ENCODE measurements around the gene RNF186.

Gene RNF186

DNA sequence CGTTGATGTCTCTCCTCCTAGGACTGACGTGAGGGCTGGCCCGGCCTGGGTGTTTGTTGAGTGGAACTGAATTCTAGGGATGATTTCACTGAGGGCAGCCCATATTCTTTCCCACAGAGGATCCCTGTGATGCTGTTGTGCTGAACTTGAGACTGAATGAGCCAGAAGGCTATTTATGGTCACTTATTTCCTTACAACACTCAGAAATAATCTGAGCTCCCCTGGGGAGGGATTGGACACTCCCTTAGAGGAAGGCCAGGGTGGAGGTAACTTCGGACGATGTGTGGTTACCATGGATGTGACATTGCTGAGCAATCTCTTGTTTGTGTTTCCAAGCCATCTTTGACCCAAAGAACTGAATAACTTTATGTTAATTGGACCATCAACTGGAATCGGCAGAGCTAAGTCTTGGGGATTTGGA lies 10.2 kb downstream of the RNF186 start:
- H3K27me3 ChIP-seq (ENCODE audit: control insufficient read depth, low read length) = peaks cover 16% of the 10 kb centered on the region
- H3K79me2 ChIP-seq (ENCODE audit: control insufficient read depth, low read length) = no peaks in the 10 kb centered on the region
- TF ChIP-seq, protein P1, sequence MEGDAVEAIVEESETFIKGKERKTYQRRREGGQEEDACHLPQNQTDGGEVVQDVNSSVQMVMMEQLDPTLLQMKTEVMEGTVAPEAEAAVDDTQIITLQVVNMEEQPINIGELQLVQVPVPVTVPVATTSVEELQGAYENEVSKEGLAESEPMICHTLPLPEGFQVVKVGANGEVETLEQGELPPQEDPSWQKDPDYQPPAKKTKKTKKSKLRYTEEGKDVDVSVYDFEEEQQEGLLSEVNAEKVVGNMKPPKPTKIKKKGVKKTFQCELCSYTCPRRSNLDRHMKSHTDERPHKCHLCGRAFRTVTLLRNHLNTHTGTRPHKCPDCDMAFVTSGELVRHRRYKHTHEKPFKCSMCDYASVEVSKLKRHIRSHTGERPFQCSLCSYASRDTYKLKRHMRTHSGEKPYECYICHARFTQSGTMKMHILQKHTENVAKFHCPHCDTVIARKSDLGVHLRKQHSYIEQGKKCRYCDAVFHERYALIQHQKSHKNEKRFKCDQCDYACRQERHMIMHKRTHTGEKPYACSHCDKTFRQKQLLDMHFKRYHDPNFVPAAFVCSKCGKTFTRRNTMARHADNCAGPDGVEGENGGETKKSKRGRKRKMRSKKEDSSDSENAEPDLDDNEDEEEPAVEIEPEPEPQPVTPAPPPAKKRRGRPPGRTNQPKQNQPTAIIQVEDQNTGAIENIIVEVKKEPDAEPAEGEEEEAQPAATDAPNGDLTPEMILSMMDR (IDR thresholded peaks at IDR 0.05; ENCODE audit: low read depth, low read length, poor library complexity, severe bottlenecking) = no peak
- TF ChIP-seq EZH2phosphoT487 (IDR thresholded peaks at IDR 0.05; ENCODE audit: borderline replicate concordance, low read length) = no peak
- no peaks in the 10 kb centered on the region for H3K36me3 ChIP-seq (ENCODE audit: control insufficient read depth, low read length)
- peaks cover 6% of the 10 kb centered on the region for H3K4me1 ChIP-seq (ENCODE audit: control insufficient read depth, low read length)
- no peak overlapping the region for H3K4me2 ChIP-seq (ENCODE audit: low read length)
- H3F3A ChIP-seq (ENCODE audit: control insufficient read depth, insufficient read depth) = no peaks in the 10 kb centered on the region
- H4K20me1 ChIP-seq (ENCODE audit: control insufficient read depth, insufficient read depth, low read depth, low read length) = no peaks in the 10 kb centered on the region
- H3K9me2 ChIP-seq (replicated peaks; ENCODE audit: control insufficient read depth, low read length) = no peaks in the 10 kb centered on the region
- no peak overlapping the region for H3K4me3 ChIP-seq (ENCODE audit: low read length)
- H3K27ac ChIP-seq (ENCODE audit: low read depth, low read length) = no peak overlapping the region
- H3K9me3 ChIP-seq (ENCODE audit: control insufficient read depth, insufficient read depth, low read length) = no peaks in the 10 kb centered on the region

DNA sequence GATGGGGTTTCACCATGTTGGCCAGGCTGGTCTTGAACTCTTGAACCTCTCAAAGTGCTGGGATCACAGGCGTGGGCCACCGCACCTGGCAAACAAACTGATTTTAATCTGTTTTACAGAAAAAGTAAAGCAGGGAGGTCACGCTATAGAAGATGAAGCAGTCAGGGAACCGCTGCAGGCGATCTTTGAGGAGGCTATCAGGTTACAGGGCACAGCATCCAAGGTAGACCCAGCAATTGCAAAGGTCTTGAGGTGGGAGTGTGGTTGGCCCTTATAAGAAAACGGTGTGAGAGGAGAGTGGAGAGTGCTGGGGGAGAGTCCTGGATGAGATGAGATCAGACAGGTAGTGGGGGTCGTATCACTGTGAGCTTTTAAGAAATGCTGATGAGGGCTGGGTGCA lies 12.8 kb downstream of the RNF186 start:
- TF ChIP-seq, protein P1 (IDR thresholded peaks at IDR 0.05; ENCODE audit: low read depth, low read length, poor library complexity, severe bottlenecking) = no peak
- TF ChIP-seq EZH2phosphoT487 (IDR thresholded peaks at IDR 0.05; ENCODE audit: borderline replicate concordance, low read length) = no peak
- Histone ChIP-seq H3K4me3 (ENCODE audit: low read length) (no peak overlapping the region), H3K79me2 (ENCODE audit: control insufficient read depth, low read length) (no peaks in the 10 kb centered on the region), H4K20me1 (ENCODE audit: control insufficient read depth, insufficient read depth, low read depth, low read length) (no peaks in the 10 kb centered on the region), H3K4me2 (ENCODE audit: low read length) (no peak overlapping the region), H3K9me2 (replicated peaks; ENCODE audit: control insufficient read depth, low read length) (no peaks in the 10 kb centered on the region), H3K9me3 (ENCODE audit: control insufficient read depth, insufficient read depth, low read length) (no peaks in the 10 kb centered on the region), H3F3A (ENCODE audit: control insufficient read depth, insufficient read depth) (no peaks in the 10 kb centered on the region), H3K36me3 (ENCODE audit: control insufficient read depth, low read length) (no peaks in the 10 kb centered on the region), H3K4me1 (ENCODE audit: control insufficient read depth, low read length) (peaks cover 17% of the 10 kb centered on the region), H3K27me3 (ENCODE audit: control insufficient read depth, low read length) (peaks cover 24% of the 10 kb centered on the region), H3K27ac (ENCODE audit: low read depth, low read length) (no peak overlapping the region)

DNA sequence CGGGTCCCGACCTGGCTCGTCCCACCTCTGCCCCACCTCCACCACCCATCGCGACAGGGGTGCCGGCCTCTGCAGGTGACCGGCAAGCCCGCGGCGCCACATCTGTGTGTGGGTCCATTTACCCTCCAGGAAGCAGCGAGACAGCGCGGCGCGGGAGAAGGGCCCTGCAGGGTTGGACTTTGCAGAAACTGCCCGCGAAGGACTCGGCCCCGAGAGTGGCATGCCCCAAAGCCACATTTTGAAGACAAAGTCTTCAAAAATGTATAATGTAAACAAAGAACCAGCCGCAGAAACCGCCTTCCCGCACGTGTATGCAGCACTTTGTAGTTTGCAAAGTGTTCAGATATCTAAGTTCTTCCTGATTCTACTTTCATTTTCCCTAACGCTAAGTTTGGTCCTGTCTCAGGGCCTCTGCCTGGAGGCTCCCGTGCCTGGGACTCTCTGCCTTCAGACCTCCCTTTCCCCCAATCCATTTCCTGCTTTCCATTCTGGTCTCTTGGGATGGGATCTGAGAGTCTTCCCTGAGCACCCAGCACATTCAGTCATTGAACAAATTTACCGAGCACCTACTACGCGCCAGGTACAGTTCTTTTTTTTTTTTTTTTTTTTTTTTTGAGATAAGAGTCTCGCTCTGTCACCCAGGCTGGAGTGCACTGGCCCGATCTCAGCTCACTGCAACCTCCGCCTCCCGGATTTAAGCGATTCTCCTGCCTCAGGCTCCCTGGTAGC lies 14.8 kb downstream of the RNF186 start:
- Histone ChIP-seq H3K27ac (ENCODE audit: low read depth, low read length) (no peak overlapping the region), H3K36me3 (ENCODE audit: control insufficient read depth, low read length) (no peaks in the 10 kb centered on the region), H3K9me2 (replicated peaks; ENCODE audit: control insufficient read depth, low read length) (no peaks in the 10 kb centered on the region), H3K4me2 (ENCODE audit: low read length) (peak overlapping the region; percentile 83), H3K4me3 (ENCODE audit: low read length) (peak overlapping the region; percentile 66), H3K4me1 (ENCODE audit: control insufficient read depth, low read length) (peaks cover 17% of the 10 kb centered on the region), H3K27me3 (ENCODE audit: control insufficient read depth, low read length) (peaks cover 24% of the 10 kb centered on the region), H3K9me3 (ENCODE audit: control insufficient read depth, insufficient read depth, low read length) (no peaks in the 10 kb centered on the region), H4K20me1 (ENCODE audit: control insufficient read depth, insufficient read depth, low read depth, low read length) (no peaks in the 10 kb centered on the region), H3K79me2 (ENCODE audit: control insufficient read depth, low read length) (no peaks in the 10 kb centered on the region), H3F3A (ENCODE audit: control insufficient read depth, insufficient read depth) (no peaks in the 10 kb centered on the region)
- no peak; the same call in 1 of the 2 replicates for TF ChIP-seq EZH2phosphoT487 (IDR thresholded peaks at IDR 0.05; ENCODE audit: borderline replicate concordance, low read length)
- TF ChIP-seq, protein P1 (IDR thresholded peaks at IDR 0.05; ENCODE audit: low read depth, low read length, poor library complexity, severe bottlenecking) = no peak
